ENCODE measurements around the gene DSG3. TPM values are rescaled to one million over a fixed set of nuclear protein-coding genes. Genes with fewer than 3 reads are reported as not detected.

Gene DSG3
- total and polyA plus RNA-seq, 2 of the 8 experiments (the other 6 are each of a cell fraction or from before 2014, with no cell fraction given) = 0.03 to 0.07 TPM

- TF ChIP-seq CHD7 (IDR thresholded peaks at IDR 0.05; ENCODE audit: insufficient replicate concordance, low read length) (no peak), TCF12 (IDR thresholded peaks at IDR 0.05; ENCODE audit: low read depth, low read length) (no peak), CTCF (IDR thresholded peaks at IDR 0.05; ENCODE audit: control extremely low read depth in 1 of 3, insufficient read depth in 1 of 3, low read depth in 1 of 3, low read length in 3 of 3) (no peak), SP1 (IDR thresholded peaks at IDR 0.05; ENCODE audit: low read depth, low read length) (no peak), CREB1 (IDR thresholded peaks at IDR 0.05) (no peak), RFX5 (IDR thresholded peaks at IDR 0.05; ENCODE audit: borderline replicate concordance, low read depth, low read length) (no peak), MAX (IDR thresholded peaks at IDR 0.05) (no peak), JUND (IDR thresholded peaks at IDR 0.05; ENCODE audit: low read length) (no peak), ATF3 (IDR thresholded peaks at IDR 0.05; ENCODE audit: insufficient read depth, low read depth, low read length) (no peak)
These were observed 78.8 kb downstream of the DSG3 start (continued) for GRCh38 chr18:31526374-31526773.

Measured in H1 (cell line).